Left kidney (tissue), 2 donors: ENCODE data around the gene MINDY2. TPM values are rescaled to one million over a fixed set of nuclear protein-coding genes. Genes with fewer than 3 reads are reported as not detected.
"Not testable (repeated sequence)": the region's sequence is repeated elsewhere in the genome, so short reads cannot be mapped to it uniquely, and the experiment has no call there.

ENCODE experiments used
- DNase-seq: peaks from one replicate; pipeline ENCODE4 v3.0.0-alpha.2; 2013
- polyA plus RNA-seq: library from polyadenylated mRNA; unstranded; fragments of 120-200 nt; gene quantifications from one replicate; pipeline ENCODE4 v1.2.1, GENCODE V29; 2013; ENCODE audit not compliant: insufficient read length

Gene MINDY2
- polyA plus RNA-seq, 1 donor: 31.1 TPM

GRCh38 chr15:58877999-58878825, 107.1 kb downstream of the MINDY2 start:
- no peak for DNase-seq

- DNase-seq: no peak
These were observed 109.2 kb downstream of the MINDY2 start for GRCh38 chr15:58880320-58880719.

- DNase-seq: no peak
These were observed 111.1 kb downstream of the MINDY2 start for GRCh38 chr15:58882243-58882642.

GRCh38 chr15:58883926-58884325, 112.8 kb downstream of the MINDY2 start:
- DNase-seq: not testable (repeated sequence)

GRCh38 chr15:58886921-58887320, 115.8 kb downstream of the MINDY2 start:
- DNase-seq: no peak

- DNase-seq: no peak
These were observed 118.3 kb downstream of the MINDY2 start for GRCh38 chr15:58889363-58889762.

- no peak for DNase-seq
These were observed 127.1 kb downstream of the MINDY2 start for GRCh38 chr15:58898150-58898680.

GRCh38 chr15:58900631-58901030, 129.5 kb downstream of the MINDY2 start:
- peak; percentile 34 for DNase-seq

- no peak for DNase-seq
These were observed 137.6 kb downstream of the MINDY2 start for GRCh38 chr15:58908550-58909309.

- DNase-seq: no peak
These were observed 138.5 kb downstream of the MINDY2 start for GRCh38 chr15:58909616-58910015.

- DNase-seq: no peak
These were observed 139.4 kb downstream of the MINDY2 start for GRCh38 chr15:58910456-58910855.

Other genes with a start within 250 kb of the MINDY2 start
- gene ADAM10, start 21.6 kb upstream of the MINDY2 start, polyA plus RNA-seq: 264 TPM
- gene SLTM, start 162.4 kb downstream of the MINDY2 start, polyA plus RNA-seq: 183 TPM
- 42.1 TPM for gene RNF111, start 216.4 kb downstream of the MINDY2 start, polyA plus RNA-seq